Measurements from ENCODE around the gene KANK3.
A peak's percentile ranks its signal among the peaks of the same experiment; 100 is the strongest.

The KANK3 gene

DNA sequence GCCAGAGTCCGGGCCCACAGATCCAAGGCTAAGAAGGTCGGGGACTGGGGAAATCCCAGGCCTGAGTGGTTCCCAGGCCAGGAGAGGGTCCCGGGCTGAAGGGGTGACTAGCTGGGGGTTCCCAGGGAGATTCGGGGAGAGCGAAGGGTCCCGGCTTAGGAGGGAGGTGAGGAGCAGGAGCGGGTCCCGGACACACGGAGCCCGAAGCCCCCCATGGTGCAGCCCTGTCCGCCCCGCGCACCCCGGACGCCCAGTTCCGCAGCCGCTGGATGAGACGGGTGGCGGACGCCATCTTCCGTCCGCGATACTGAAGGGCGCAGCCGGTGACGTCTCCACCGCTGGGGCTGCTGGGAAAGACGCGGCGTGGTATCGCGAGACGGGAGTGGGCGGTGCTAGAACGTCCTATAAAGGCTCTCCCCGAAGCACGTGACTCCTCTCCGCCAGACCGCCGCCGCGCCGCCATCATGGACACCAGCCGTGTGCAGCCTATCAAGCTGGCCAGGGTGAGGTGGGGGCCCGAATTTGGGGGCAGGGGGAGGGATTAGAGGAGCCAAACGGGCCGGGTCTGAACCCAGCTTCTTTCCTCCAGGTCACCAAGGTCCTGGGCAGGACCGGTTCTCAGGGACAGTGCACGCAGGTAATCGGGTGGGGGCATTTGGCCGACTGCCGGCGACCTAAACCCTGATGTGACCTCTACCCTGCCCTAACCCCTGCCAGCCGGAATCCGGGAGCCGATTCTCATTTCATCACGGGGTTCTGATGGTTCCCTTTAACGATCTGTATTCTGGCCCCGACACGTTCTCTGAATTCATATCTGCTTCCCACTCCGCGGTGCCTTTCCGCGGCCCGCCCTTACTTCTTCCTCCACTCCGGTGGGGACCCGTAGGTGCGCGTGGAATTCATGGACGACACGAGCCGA lies 21.7 kb downstream of the KANK3 start, which contains the start of the genes NDUFA7 and RPS28:
NDUFA7 (minus strand) TSS at position 309 of the 919 bp plus-strand sequence; CDS start at position 292, 17 bp downstream.
RPS28 (plus strand) TSS at position 430 of the 919 bp plus-strand sequence; CDS start at position 465, 35 bp downstream.
- DNase-seq = peak; percentile 94 to 100 (median 98)
- intact Hi-C loops (cut with DNase I) = loop anchor here (2.0 kb wide), 1 partner anchor 15 kb away; no protein-coding TSS in a partner anchor

DNA sequence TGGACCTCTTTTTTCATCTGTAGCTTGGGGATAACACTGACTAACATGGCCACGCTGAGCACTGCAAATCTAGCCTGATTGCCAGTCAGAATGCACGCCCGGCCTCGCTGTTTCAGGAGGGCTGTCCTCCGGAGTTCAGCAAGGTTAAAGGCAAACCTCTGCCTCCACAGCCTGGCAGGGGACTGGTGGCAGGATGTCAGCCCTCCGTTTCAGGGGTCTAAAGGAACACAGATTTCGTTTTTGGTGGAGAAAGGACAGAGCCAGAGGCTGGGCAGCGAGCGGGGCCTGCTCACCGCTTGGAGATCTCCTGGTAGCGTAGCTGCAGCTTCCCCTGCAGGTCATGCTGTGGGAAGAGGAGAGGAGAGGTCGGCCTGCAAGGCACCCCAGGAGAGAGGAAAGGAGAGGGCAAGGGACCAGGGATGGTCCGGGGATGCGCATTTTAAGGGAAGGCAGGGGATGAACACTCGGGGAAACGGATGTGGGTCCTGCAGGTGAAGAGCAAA lies 22.4 kb downstream of the KANK3 start:
- DNase-seq = peak in 1 of 10 donors; percentile 63
- intact Hi-C loops (cut with DNase I) = loop anchor here (2.0 kb wide), 1 partner anchor 14 kb away; no protein-coding TSS in a partner anchor

GRCh38 chr19:8319807-8320520 lies 23.1 kb downstream of the KANK3 start:
- intact Hi-C loops (cut with DNase I) = loop anchor here (2.0 to 5.0 kb wide), 2 partner anchors 13 to 53 kb away; no protein-coding TSS in a partner anchor
- DNase-seq = peak in 1 of 10 donors; percentile 14

GRCh38 chr19:8318835-8319234 lies 24.2 kb downstream of the KANK3 start:
- intact Hi-C loops (cut with DNase I) = loop anchor here (5.0 kb wide), 1 partner anchor 52 kb away; no protein-coding TSS in a partner anchor
- DNase-seq = peak in 2 of 10 donors; percentile 14 to 37

DNA sequence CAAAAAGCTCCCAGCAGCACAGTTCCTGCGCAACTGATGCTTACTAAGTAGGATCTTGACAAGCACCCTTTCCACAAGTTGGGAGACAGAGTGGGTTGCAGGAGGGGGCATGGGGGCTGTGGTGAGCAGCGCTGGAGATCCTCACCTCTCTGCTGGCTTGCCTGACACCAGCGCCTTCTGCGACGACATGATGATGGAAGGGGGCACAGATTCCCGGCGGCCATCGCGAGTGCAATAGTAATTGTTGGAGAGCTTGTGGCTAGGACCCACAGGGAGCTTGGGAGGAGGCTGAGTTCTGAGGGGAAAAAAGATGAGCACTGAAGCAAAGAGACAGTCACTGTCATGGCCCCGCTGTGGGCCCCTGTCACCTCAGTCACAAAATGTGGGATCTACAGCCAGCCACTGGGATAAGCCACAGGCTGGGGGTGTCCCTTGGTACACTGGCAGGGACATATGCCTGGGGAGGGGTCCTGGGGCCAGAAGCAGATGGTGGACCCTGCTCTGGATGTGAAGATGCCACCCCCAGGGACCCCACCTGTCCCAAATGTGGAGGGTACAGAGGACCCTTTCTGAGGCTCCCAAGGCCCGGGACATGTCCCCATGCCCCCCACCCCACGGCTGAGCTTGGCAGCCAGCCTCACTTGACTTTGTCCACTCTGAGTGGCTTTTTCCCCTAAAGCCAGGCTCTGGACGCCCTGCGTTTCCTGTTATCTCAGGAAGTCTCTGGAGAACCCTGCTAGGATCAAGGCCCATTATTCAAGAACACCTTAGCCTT lies 26.5 kb downstream of the KANK3 start:
- DNase-seq = peak in 3 of 10 donors; percentile 47 to 74 (median 49)
- intact Hi-C loops (cut with DNase I) = loop anchor here (5.0 kb wide), 1 partner anchor 49 kb away; no protein-coding TSS in a partner anchor

DNA sequence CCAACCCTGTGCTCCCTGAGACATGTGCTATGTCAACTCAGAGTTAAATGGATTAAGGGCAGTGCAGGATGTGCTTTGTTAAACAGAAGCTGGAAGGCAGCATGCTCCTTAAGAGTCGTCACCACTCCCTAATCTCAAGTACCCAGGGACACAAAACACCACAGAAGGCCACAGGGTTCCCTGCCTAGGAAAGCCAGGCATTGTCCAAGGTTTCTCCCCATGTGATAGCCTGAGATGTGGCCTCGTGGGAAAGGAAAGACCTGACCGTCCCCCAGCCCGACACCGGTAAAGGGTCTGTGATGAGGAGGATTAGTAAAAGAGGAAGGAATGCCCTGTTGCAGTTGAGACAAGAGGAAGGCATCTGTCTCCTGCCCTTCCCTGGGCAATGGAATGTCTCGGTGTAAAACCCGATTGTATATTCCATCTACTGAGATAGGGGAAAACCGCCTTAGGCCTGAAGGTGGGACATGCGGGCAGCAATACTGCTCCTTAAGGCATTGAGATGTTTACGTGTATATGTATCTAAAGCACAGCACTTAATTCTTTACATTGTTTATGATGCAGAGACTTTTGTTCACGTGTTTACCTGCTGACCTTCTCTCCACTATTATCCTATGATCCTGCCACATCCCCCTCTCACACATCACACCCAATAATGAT lies 28.0 kb downstream of the KANK3 start:
- intact Hi-C loops (cut with DNase I) = loop anchor here (5.0 kb wide), 1 partner anchor 48 kb away; no protein-coding TSS in a partner anchor
- peak in 2 of 10 donors; percentile 7 to 19 for DNase-seq

DNA sequence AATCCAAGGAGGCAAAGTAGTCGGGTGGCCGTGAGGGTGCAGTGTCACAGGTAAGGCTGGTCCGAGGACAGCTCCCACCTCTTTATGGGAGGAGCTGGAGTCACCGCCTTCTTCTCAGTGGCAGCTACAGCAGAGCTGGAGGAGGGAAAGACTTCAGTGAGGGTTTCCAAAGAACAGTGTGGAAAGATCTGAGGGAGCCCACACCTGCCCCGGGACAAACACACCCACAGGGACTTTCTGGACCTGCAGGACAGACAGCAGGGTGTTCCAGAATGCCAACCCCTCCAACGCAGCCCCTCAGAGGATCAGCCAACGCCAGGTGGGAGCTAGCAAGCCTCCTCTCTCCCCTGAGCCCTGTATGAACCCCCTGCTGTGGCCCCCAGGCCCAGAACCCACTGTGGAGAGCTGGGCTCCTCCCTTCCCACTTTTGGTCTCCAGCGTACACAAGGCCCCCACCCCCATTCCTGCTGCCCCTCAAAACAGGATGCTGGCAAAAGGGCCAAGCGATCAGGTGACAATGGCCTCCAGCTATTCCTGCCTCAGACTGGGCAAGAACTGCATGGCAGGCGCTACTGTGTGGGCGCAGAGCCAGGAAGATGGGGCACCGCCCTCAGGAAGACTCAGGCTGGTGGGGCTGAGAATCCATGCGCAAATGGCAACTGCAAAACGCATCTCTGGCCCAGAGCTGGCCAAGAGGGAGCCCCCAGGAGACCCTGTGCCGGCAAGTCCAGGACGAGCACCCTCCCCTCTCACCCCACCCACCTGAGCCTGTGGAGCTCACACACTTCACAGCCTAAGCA lies 31.4 kb downstream of the KANK3 start:
- intact Hi-C loops (cut with DNase I) = no loop called here
- peak in 4 of 10 donors; percentile 6 to 83 (median 73) for DNase-seq

GRCh38 chr19:8310342-8311055 lies 32.6 kb downstream of the KANK3 start:
- peak in 4 of 10 donors; percentile 1 to 57 (median 40) for DNase-seq
- intact Hi-C loops (cut with DNase I) = no loop called here

GRCh38 chr19:8308891-8309291 lies 34.2 kb downstream of the KANK3 start:
- peak in 4 of 10 donors; percentile 3 to 59 (median 51) for DNase-seq
- intact Hi-C loops (cut with DNase I) = no loop called here

DNA sequence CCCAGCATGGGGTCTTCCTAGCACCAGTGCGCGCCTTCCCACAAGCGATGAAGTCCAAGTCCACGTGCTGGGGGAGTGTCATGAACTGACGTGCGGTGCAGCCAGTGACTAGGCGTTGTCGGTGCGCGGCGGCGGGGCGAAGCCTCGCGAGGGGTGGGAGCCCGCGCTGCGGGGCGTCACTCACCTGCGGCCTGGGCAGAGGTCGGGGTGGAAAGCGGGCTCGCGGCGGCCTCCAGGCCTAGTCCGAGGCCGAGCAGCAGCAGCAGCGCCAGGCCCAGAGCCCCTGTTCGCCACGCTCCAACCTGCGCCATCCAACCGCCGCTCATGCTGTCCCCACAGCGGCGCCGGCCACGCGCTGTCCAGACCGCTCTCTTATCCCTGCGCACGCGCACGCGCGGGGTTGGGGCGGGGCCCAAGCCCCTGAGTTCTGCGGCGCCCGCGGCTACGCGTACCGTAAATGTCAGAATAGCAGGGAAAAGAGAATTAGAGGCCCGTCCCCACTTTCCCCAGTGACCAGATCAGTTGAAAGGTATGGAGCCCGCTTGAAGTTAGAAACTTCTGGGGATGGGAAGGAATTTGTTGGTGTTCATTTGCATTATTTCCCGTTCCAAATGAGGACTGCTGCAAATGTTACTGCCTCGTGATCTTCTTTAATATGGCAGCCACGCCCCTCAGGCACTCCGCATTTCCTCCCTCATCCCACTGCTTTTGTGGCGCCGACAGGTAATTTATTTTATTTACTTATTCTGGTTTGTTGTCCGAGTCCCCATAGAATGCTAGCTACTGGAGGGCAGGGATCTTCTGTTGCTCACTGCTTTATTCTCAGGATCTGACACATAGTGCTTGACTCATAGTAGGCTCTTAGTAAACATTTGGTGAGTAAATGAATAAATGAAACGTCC lies 34.8 kb downstream of the KANK3 start, which contains the start of gene CD320:
CD320 (minus strand) TSS at position 394 of the 902 bp plus-strand sequence; CDS start at position 326, 68 bp downstream.
- intact Hi-C loops (cut with DNase I) = loop anchor here (2.0 kb wide), 1 partner anchor 13 kb away; the partner anchor contains the start of genes NDUFA7 and RPS28
- DNase-seq = peak; percentile 86 to 99 (median 94)

DNA sequence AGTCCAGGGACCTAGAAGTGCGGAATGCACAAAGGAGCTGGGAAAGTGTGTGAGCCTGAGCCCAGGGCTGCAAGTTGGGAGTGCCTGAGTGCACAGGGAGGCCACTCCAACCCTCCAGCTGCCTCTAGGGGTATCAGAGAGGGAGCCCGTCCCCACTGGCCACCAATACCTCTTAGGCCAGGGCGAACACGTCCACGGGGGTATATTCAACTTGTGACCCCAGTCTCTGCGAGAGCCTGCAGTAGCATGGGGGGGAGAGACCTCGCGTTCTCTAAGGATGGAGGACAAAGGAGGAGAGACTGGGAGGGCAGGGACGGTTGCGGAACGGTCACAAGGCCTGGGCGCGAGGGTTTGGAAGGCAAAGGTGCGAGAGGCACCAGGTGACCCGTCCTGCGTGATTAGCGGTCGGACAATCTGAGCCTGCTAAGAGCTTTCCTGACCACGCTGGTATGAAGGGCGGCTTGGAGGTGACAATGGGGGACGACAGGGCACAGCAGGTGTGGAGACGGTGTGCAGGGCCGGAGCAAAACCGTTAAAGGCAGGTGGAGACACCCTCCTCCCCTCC lies 35.6 kb downstream of the KANK3 start:
- peak in 3 of 10 donors; percentile 57 to 64 (median 63) for DNase-seq
- intact Hi-C loops (cut with DNase I) = loop anchor here (2.0 kb wide), 1 partner anchor 13 kb away; the partner anchor contains the start of genes NDUFA7 and RPS28

- DNase-seq = peak in 4 of 10 donors; percentile 5 to 76 (median 62)
- intact Hi-C loops (cut with DNase I) = loop anchor here (2.0 kb wide), 1 partner anchor 14 kb away; the partner anchor contains the start of genes NDUFA7 and RPS28
These were observed 36.6 kb downstream of the KANK3 start for GRCh38 chr19:8306235-8307054.

GRCh38 chr19:8305798-8306197 lies 37.3 kb downstream of the KANK3 start:
- intact Hi-C loops (cut with DNase I) = loop anchor here (2.0 kb wide), 1 partner anchor 15 kb away; the partner anchor contains the start of genes NDUFA7 and RPS28
- peak in 2 of 10 donors; percentile 25 to 37 for DNase-seq

DNA sequence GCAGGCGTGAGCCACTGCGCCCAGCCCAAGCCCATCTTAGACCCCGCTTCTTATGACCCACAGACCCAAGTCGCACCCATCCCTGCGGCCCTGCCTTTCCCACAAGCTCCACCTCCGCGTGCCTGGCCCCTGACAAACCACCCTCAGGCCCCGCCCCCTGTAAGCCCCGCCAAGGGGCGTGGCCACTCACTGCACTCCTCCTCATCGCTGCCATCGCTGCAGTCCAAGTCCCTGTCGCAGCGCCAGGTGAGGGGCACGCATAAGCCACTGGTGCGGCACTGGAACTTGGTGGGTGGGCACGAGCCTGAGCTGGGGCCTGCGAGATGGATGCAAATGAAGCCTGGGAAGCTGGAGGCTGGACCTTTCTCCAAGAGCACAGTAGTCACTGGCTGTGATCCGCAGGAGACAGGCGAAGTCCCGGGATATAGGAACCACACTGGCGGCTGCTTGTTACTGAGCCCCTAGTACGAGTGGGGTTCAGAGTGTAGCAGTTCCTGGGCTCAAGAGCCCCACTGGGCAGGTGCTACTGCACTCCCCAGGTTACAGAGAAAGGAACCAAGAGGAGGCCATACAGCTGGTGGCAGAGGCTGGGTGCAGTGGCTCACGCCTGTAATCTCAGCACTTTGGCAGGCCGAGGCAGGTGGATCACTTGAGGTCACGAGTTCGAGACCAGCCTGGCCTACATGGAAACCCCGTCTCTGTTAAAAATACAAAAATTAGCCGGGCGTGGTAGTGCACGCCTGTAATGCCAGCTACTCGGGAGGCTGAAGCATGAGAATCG lies 38.0 kb downstream of the KANK3 start:
- DNase-seq = peak in 3 of 10 donors; percentile 7 to 82 (median 71)
- intact Hi-C loops (cut with DNase I) = no loop called here
